B cell (primary cell): Measurements from ENCODE around the gene FAM227A. TPM values are rescaled to one million over a fixed set of nuclear protein-coding genes. Genes with fewer than 3 reads are reported as not detected.

ENCODE experiments used
- ATAC-seq: fragments of 200-7000 bp; cut with Tn5 transposase; one replicate; pipeline ENCODE4 v1.10.0; 2021; ENCODE audit warnings: low read depth, mild to moderate bottlenecking, moderate number of reproducible peaks, moderate library complexity
- CTCF ChIA-PET: fragments of 350-600 bp; sonication (Branson Sonifier 250); formaldehyde crosslinking; loops from one replicate; lab custom pipeline; 2021; ENCODE audit warnings: antibody characterized with exemption, inconsistent platforms; lab: Charles Lee
- POLR2A ChIA-PET: fragments of 350-600 bp; sonication (Branson Sonifier 250); formaldehyde crosslinking; loops from one replicate; lab custom pipeline; 2021; ENCODE audit warnings: antibody characterized with exemption; lab: Charles Lee
- DNase-seq: peaks from one replicate; pipeline ENCODE4 v3.0.0; 2013
- H2AFZ ChIP-seq: 2 replicates; pipeline ENCODE4 v1.6.1; 2012; ENCODE audit warnings: mild to moderate bottlenecking, low read depth, low read length; ENCODE audit not compliant: insufficient read depth, poor library complexity, severe bottlenecking
- H3K27ac ChIP-seq, 2 donors: 1 replicate in 1 of 2; 2 replicates in 1 of 2; pipeline ENCODE4 v1.5.1; 2012 to 2013; ENCODE audit warnings: low read length in 2 of 2, mild to moderate bottlenecking in 2 of 2, moderate library complexity in 1 of 2
- H3K27me3 ChIP-seq, 4 experiments: fragments of 200-600 bp in 1 of 4; sonication (generic) in 1 of 4; replicated peaks in 1 of 4; 1 replicate in 2 of 4; 2 replicates in 2 of 4; pipeline versions ENCODE4 v1.6.1 to v1.7.0; 2013 to 2016; ENCODE audit warnings: low read length in 3 of 4, mild to moderate bottlenecking in 2 of 4, mixed read lengths in 1 of 4, moderate library complexity in 1 of 4; ENCODE audit not compliant: insufficient read depth in 4 of 4, control insufficient read depth in 3 of 4; ENCODE audit errors: control extremely low read depth in 1 of 4
- H3K36me3 ChIP-seq, 2 experiments: replicated peaks in 1 of 2; 1 replicate in 1 of 2; 2 replicates in 1 of 2; pipeline versions ENCODE4 v1.6.1 to v1.7.1; 2013; ENCODE audit warnings: low read length in 1 of 2; ENCODE audit not compliant: insufficient read depth in 2 of 2, control insufficient read depth in 1 of 2; ENCODE audit errors: control extremely low read depth in 1 of 2, extremely low read depth in 1 of 2
- H3K4me1 ChIP-seq, 2 donors: fragments of 200-600 bp in 1 of 2; sonication (generic) in 1 of 2; 1 replicate in 1 of 2; 2 replicates in 1 of 2; pipeline versions ENCODE4 v1.5.1 to v1.6.1; 2013 to 2017; ENCODE audit warnings: low read length in 2 of 2; ENCODE audit not compliant: control insufficient read depth in 2 of 2, insufficient read depth in 2 of 2
- H3K4me2 ChIP-seq: replicated peaks from 2 replicates; pipeline ENCODE3; 2012; ENCODE audit warnings: mild to moderate bottlenecking, low read depth, low read length; ENCODE audit not compliant: poor library complexity, severe bottlenecking
- H3K4me3 ChIP-seq, 5 experiments: fragments of 200-600 bp in 1 of 5; sonication (generic) in 1 of 5; 1 replicate in 3 of 5; 2 replicates in 2 of 5; pipeline versions ENCODE4 v1.5.1 to v1.7.0; 2011 to 2016; ENCODE audit warnings: low read length in 4 of 5, mild to moderate bottlenecking in 4 of 5, low read depth in 2 of 5, control low read depth in 1 of 5, moderate library complexity in 1 of 5; ENCODE audit not compliant: insufficient read depth in 1 of 5; ENCODE audit errors: control extremely low read depth in 1 of 5, extremely low read depth in 1 of 5
- H3K79me2 ChIP-seq: fragments of 200-600 bp; sonication (generic); one replicate; pipeline ENCODE4 v1.6.0; 2016; ENCODE audit warnings: low read length; ENCODE audit not compliant: control insufficient read depth, insufficient read depth
- H3K9ac ChIP-seq: fragments of 200-600 bp; sonication (generic); 2 replicates; pipeline ENCODE4 v1.6.1; 2017; ENCODE audit warnings: mild to moderate bottlenecking, low read length, moderate library complexity
- H3K9me3 ChIP-seq, 3 donors: one replicate each; pipeline versions ENCODE4 v1.6.1 to v1.7.1; 2013; ENCODE audit warnings: low read length in 2 of 3; ENCODE audit not compliant: control insufficient read depth in 2 of 3, insufficient read depth in 1 of 3; ENCODE audit errors: control extremely low read depth in 1 of 3
- H4K20me1 ChIP-seq: 2 replicates; pipeline ENCODE4 v1.6.0; 2012; ENCODE audit warnings: mild to moderate bottlenecking, low read length; ENCODE audit not compliant: insufficient read depth, control insufficient read depth, poor library complexity, severe bottlenecking
- H3K27ac Mint-ChIP-seq: one replicate; pipeline ENCODE4 v1.8.0; 2021; ENCODE audit warnings: mixed read lengths
- H3K27me3 Mint-ChIP-seq: one replicate; pipeline ENCODE4 v1.8.0; 2021; ENCODE audit warnings: mixed read lengths
- H3K4me1 Mint-ChIP-seq: one replicate; pipeline ENCODE4 v1.8.0; 2021; ENCODE audit warnings: mixed read lengths
- H3K4me3 Mint-ChIP-seq: one replicate; pipeline ENCODE4 v1.8.0; 2021; ENCODE audit warnings: mixed read lengths
- H3K9me3 Mint-ChIP-seq: one replicate; pipeline ENCODE4 v1.8.0; 2022; ENCODE audit warnings: mixed read lengths; ENCODE audit not compliant: insufficient read depth
- CTCF ChIP-seq: fragments of 200-600 bp; IDR thresholded peaks from one replicate; pipeline ENCODE4 v1.8.0; 2022; ENCODE audit warnings: antibody characterized with exemption, mild to moderate bottlenecking
- EZH2 ChIP-seq: IDR thresholded peaks from 2 replicates; pipeline ENCODE4 v1.6.1; 2012; ENCODE audit warnings: borderline replicate concordance, low read depth, mild to moderate bottlenecking, moderate library complexity, low read length; ENCODE audit not compliant: insufficient read depth, poor library complexity, severe bottlenecking
- WGBS: methylation state at CpG from one replicate; pipeline ENCODE4 v1.1.5; 2013; ENCODE audit warnings: missing lambda C conversion rate; ENCODE audit not compliant: insufficient coverage; 5-methylcytosine and 5-hydroxymethylcytosine counted together
- intact Hi-C: fragments of 100-400 bp; cut with micrococcal nuclease; formaldehyde crosslinking; loops from one replicate; pipeline ENCODE4 v1.10.0; 2022
- polyA plus RNA-seq: library from polyadenylated mRNA; depleted of rRNA; stranded (reverse); fragments of >200 nt; gene quantifications from 2 replicates; pipeline ENCODE4 v1.2.3, GENCODE V29; 2012
- total RNA-seq, 2 donors: library from RNA; stranded (reverse); fragments of 120-200 nt in 1 of 2; gene quantifications; 1 replicate in 1 of 2; 2 replicates in 1 of 2; pipeline versions ENCODE4 v1.2.3 to v1.2.4, GENCODE V29; 2013 to 2022

FAM227A gene
- total and polyA plus RNA-seq, 2 donors (not counting 1 experiment from before 2014, with no cell fraction given), result 0.04 to 0.57 TPM

DNA sequence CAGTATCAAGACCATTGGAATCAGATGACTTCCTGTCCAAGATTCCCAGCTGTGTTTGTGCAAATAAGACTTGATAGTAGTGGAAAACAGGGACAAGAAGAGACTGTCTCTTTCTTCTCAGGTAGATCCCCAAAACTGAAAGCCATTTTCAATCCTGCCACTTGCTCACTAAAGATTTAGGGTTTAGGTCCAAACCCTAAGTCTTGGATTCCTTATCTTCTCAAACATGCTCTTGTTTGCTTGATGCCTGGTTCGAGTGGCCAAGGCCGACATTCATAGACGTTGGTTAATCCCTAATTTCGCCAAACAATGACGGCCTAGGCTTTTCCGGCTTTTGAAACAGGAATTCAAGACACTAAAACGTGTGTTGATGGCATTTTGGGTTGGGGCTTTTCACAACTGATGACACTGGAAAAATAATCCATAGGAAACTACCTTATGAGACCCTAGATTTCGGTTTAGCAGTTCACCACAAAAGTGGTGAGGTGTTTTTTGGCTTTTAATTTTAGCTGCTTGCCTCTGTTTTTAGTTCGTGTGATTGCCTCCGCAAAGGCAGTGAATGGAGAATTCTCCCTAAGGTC, 48.6 kb upstream of the FAM227A start:
- peak overlapping the region; percentile 98 for H3K27ac Mint-ChIP-seq
- peak; percentile 37 for DNase-seq
- Histone ChIP-seq H3K4me2 (peak overlapping the region; percentile 64), H3K9me3 (no peaks in the 10 kb centered on the region), H3K79me2 (peaks cover 58% of the 10 kb centered on the region), H3K27ac (peak overlapping the region; percentile 66 to 83), H3K36me3 (peaks cover 0 to 4% of the 10 kb centered on the region in 2 experiments), H3K9ac (peak overlapping the region; percentile 36), H3K4me3 (peak overlapping the region; percentile 35 to 61 (median 47)), H3K27me3 (no peaks in the 10 kb centered on the region), H3K4me1 (peaks cover 48 to 52% of the 10 kb centered on the region in 2 donors), H2AFZ (peak overlapping the region; percentile 12), H4K20me1 (peaks cover 37% of the 10 kb centered on the region)
- H3K4me1 Mint-ChIP-seq, result peaks cover 64% of the 10 kb centered on the region
- no peaks in the 10 kb centered on the region for H3K9me3 Mint-ChIP-seq
- ATAC-seq, result no peak
- peak overlapping the region; percentile 94 for H3K4me3 Mint-ChIP-seq
- intact Hi-C loops, result loop anchor here (1.0 to 10.0 kb wide), 8 partner anchors 23 to 613 kb away; partner anchors contain the start of genes CBY1, CSNK1E, DDX17 and FAM227A
- H3K27me3 Mint-ChIP-seq, result no peaks in the 10 kb centered on the region
- CTCF ChIA-PET, result interaction anchor here (6.6 kb wide), 1 partner anchor 23 kb away, joined by 35 read pairs; the partner anchor contains the start of gene TOMM22
- 40% methylated on average over 1 of the region's 10 CpGs for WGBS
- POLR2A ChIA-PET, result interaction anchor here (1.1 to 1.3 kb wide), 2 partner anchors 23 to 50 kb away, joined by 3 to 9 read pairs; no protein-coding TSS in a partner anchor
- TF ChIP-seq CTCF (no peak), EZH2 (no peak)
